ENCODE data around the gene DPT. TPM values are rescaled to one million over a fixed set of nuclear protein-coding genes. Genes with fewer than 3 reads are reported as not detected.

The DPT gene
- polyA plus RNA-seq, 4 donors = 0.89 to 42.3 (median 6.1) TPM

GRCh38 chr1:168766568-168766967, 37.6 kb upstream of the DPT start:
- DNase-seq = peak in 1 of 2 donors; percentile 13
- no peak overlapping the region for H3K27ac ChIP-seq (ENCODE audit: low read depth in 1 of 3, low read length in 2 of 3)
- WGBS, 3 donors = 50 to 75% (median 58%) methylated on average over 5 of the region's 5 CpGs
- H3K4me3 ChIP-seq (ENCODE audit: low read depth in 1 of 3, low read length in 3 of 3) = no peak overlapping the region
- no peaks in the 10 kb centered on the region for H3K27me3 ChIP-seq (ENCODE audit: control insufficient read depth in 3 of 3, insufficient read depth in 3 of 3, low read length in 3 of 3)
- no peaks in the 10 kb centered on the region for H3K36me3 ChIP-seq (ENCODE audit: control insufficient read depth in 3 of 3, insufficient read depth in 2 of 3, low read depth in 1 of 3, low read length in 3 of 3)
- no peaks in the 10 kb centered on the region for H3K9me3 ChIP-seq (ENCODE audit: control insufficient read depth in 2 of 2, insufficient read depth in 1 of 2, low read depth in 1 of 2, low read length in 1 of 2)
- FAIRE-seq = no peak
- H3K4me1 ChIP-seq (ENCODE audit: control insufficient read depth in 3 of 3, insufficient read depth in 2 of 3, low read depth in 1 of 3, low read length in 2 of 3) = no peaks in the 10 kb centered on the region

GRCh38 chr1:168763031-168763430, 34.0 kb upstream of the DPT start:
- WGBS, 3 donors = 78 to 91% (median 81%) methylated on average over 3 of the region's 3 CpGs
- no peak overlapping the region for H3K4me3 ChIP-seq (ENCODE audit: low read depth in 1 of 3, low read length in 3 of 3)
- peak; percentile 15 to 39 for DNase-seq

GRCh38 chr1:168762473-168762872, 33.5 kb upstream of the DPT start:
- Histone ChIP-seq H3K36me3 (ENCODE audit: control insufficient read depth in 3 of 3, insufficient read depth in 2 of 3, low read depth in 1 of 3, low read length in 3 of 3) (no peaks in the 10 kb centered on the region), H3K4me3 (ENCODE audit: low read depth in 1 of 3, low read length in 3 of 3) (no peak overlapping the region), H3K9me3 (ENCODE audit: control insufficient read depth in 2 of 2, insufficient read depth in 1 of 2, low read depth in 1 of 2, low read length in 1 of 2) (no peaks in the 10 kb centered on the region), H3K27ac (ENCODE audit: low read depth in 1 of 3, low read length in 2 of 3) (no peak overlapping the region), H3K27me3 (ENCODE audit: control insufficient read depth in 3 of 3, insufficient read depth in 3 of 3, low read length in 3 of 3) (no peaks in the 10 kb centered on the region), H3K4me1 (ENCODE audit: control insufficient read depth in 3 of 3, insufficient read depth in 2 of 3, low read depth in 1 of 3, low read length in 2 of 3) (no peaks in the 10 kb centered on the region)
- no peak for FAIRE-seq
- WGBS, 3 donors = 62 to 82% (median 65%) methylated on average over 4 of the region's 4 CpGs
- no peak for DNase-seq

More at GRCh38 chr1:168763031-168763430, 34.0 kb upstream of the DPT start:
- no peaks in the 10 kb centered on the region for H3K27me3 ChIP-seq (ENCODE audit: control insufficient read depth in 3 of 3, insufficient read depth in 3 of 3, low read length in 3 of 3)
- no peaks in the 10 kb centered on the region for H3K4me1 ChIP-seq (ENCODE audit: control insufficient read depth in 3 of 3, insufficient read depth in 2 of 3, low read depth in 1 of 3, low read length in 2 of 3)
- no peak for FAIRE-seq
- H3K9me3 ChIP-seq (ENCODE audit: control insufficient read depth in 2 of 2, insufficient read depth in 1 of 2, low read depth in 1 of 2, low read length in 1 of 2) = no peaks in the 10 kb centered on the region
- H3K36me3 ChIP-seq (ENCODE audit: control insufficient read depth in 3 of 3, insufficient read depth in 2 of 3, low read depth in 1 of 3, low read length in 3 of 3) = no peaks in the 10 kb centered on the region
- H3K27ac ChIP-seq (ENCODE audit: low read depth in 1 of 3, low read length in 2 of 3) = no peak overlapping the region

- H3K4me1 ChIP-seq (ENCODE audit: control insufficient read depth in 3 of 3, insufficient read depth in 2 of 3, low read depth in 1 of 3, low read length in 2 of 3) = no peaks in the 10 kb centered on the region
- H3K36me3 ChIP-seq (ENCODE audit: control insufficient read depth in 3 of 3, insufficient read depth in 2 of 3, low read depth in 1 of 3, low read length in 3 of 3) = no peaks in the 10 kb centered on the region
- 92 to 99% (median 97%) methylated on average over 4 of the region's 4 CpGs for WGBS, 3 donors
- H3K27me3 ChIP-seq (ENCODE audit: control insufficient read depth in 3 of 3, insufficient read depth in 3 of 3, low read length in 3 of 3) = no peaks in the 10 kb centered on the region
- no peak overlapping the region for H3K4me3 ChIP-seq (ENCODE audit: low read depth in 1 of 3, low read length in 3 of 3)
- no peak for DNase-seq
- H3K27ac ChIP-seq (ENCODE audit: low read depth in 1 of 3, low read length in 2 of 3) = no peak overlapping the region
- no peak for FAIRE-seq
- no peaks in the 10 kb centered on the region for H3K9me3 ChIP-seq (ENCODE audit: control insufficient read depth in 2 of 2, insufficient read depth in 1 of 2, low read depth in 1 of 2, low read length in 1 of 2)
These were observed 31.8 kb upstream of the DPT start for GRCh38 chr1:168760781-168761180.

- 84 to 96% (median 93%) methylated on average over 2 of the region's 2 CpGs for WGBS, 3 donors
- Histone ChIP-seq H3K36me3 (ENCODE audit: control insufficient read depth in 3 of 3, insufficient read depth in 2 of 3, low read depth in 1 of 3, low read length in 3 of 3) (no peaks in the 10 kb centered on the region), H3K27ac (ENCODE audit: low read depth in 1 of 3, low read length in 2 of 3) (no peak overlapping the region), H3K27me3 (ENCODE audit: control insufficient read depth in 3 of 3, insufficient read depth in 3 of 3, low read length in 3 of 3) (no peaks in the 10 kb centered on the region), H3K9me3 (ENCODE audit: control insufficient read depth in 2 of 2, insufficient read depth in 1 of 2, low read depth in 1 of 2, low read length in 1 of 2) (no peaks in the 10 kb centered on the region), H3K4me3 (ENCODE audit: low read depth in 1 of 3, low read length in 3 of 3) (no peak overlapping the region), H3K4me1 (ENCODE audit: control insufficient read depth in 3 of 3, insufficient read depth in 2 of 3, low read depth in 1 of 3, low read length in 2 of 3) (no peaks in the 10 kb centered on the region)
- DNase-seq (no peak), FAIRE-seq (no peak)
These were observed 31.2 kb upstream of the DPT start for GRCh38 chr1:168760241-168760640.

GRCh38 chr1:168759077-168759476, 30.1 kb upstream of the DPT start:
- DNase-seq = no peak
- WGBS, 3 donors = 47 to 64% (median 61%) methylated on average over 3 of the region's 3 CpGs
- H3K4me1 ChIP-seq (ENCODE audit: control insufficient read depth in 3 of 3, insufficient read depth in 2 of 3, low read depth in 1 of 3, low read length in 2 of 3) = no peaks in the 10 kb centered on the region
- no peaks in the 10 kb centered on the region for H3K36me3 ChIP-seq (ENCODE audit: control insufficient read depth in 3 of 3, insufficient read depth in 2 of 3, low read depth in 1 of 3, low read length in 3 of 3)
- H3K27ac ChIP-seq (ENCODE audit: low read depth in 1 of 3, low read length in 2 of 3) = no peak overlapping the region
- no peaks in the 10 kb centered on the region for H3K27me3 ChIP-seq (ENCODE audit: control insufficient read depth in 3 of 3, insufficient read depth in 3 of 3, low read length in 3 of 3)
- FAIRE-seq = no peak
- H3K4me3 ChIP-seq (ENCODE audit: low read depth in 1 of 3, low read length in 3 of 3) = no peak overlapping the region
- H3K9me3 ChIP-seq (ENCODE audit: control insufficient read depth in 2 of 2, insufficient read depth in 1 of 2, low read depth in 1 of 2, low read length in 1 of 2) = no peaks in the 10 kb centered on the region

GRCh38 chr1:168758503-168758902, 29.5 kb upstream of the DPT start:
- Histone ChIP-seq H3K27me3 (ENCODE audit: control insufficient read depth in 3 of 3, insufficient read depth in 3 of 3, low read length in 3 of 3) (no peaks in the 10 kb centered on the region), H3K9me3 (ENCODE audit: control insufficient read depth in 2 of 2, insufficient read depth in 1 of 2, low read depth in 1 of 2, low read length in 1 of 2) (no peaks in the 10 kb centered on the region), H3K27ac (ENCODE audit: low read depth in 1 of 3, low read length in 2 of 3) (no peak overlapping the region), H3K4me3 (ENCODE audit: low read depth in 1 of 3, low read length in 3 of 3) (no peak overlapping the region), H3K36me3 (ENCODE audit: control insufficient read depth in 3 of 3, insufficient read depth in 2 of 3, low read depth in 1 of 3, low read length in 3 of 3) (no peaks in the 10 kb centered on the region), H3K4me1 (ENCODE audit: control insufficient read depth in 3 of 3, insufficient read depth in 2 of 3, low read depth in 1 of 3, low read length in 2 of 3) (no peaks in the 10 kb centered on the region)
- DNase-seq (no peak), FAIRE-seq (no peak)
- 91 to 98% (median 97%) methylated on average over 1 of the region's 1 CpG for WGBS, 3 donors

- Histone ChIP-seq H3K27me3 (ENCODE audit: control insufficient read depth in 3 of 3, insufficient read depth in 3 of 3, low read length in 3 of 3) (no peaks in the 10 kb centered on the region), H3K4me3 (ENCODE audit: low read depth in 1 of 3, low read length in 3 of 3) (no peak overlapping the region), H3K27ac (ENCODE audit: low read depth in 1 of 3, low read length in 2 of 3) (no peak overlapping the region), H3K36me3 (ENCODE audit: control insufficient read depth in 3 of 3, insufficient read depth in 2 of 3, low read depth in 1 of 3, low read length in 3 of 3) (no peaks in the 10 kb centered on the region), H3K4me1 (ENCODE audit: control insufficient read depth in 3 of 3, insufficient read depth in 2 of 3, low read depth in 1 of 3, low read length in 2 of 3) (no peaks in the 10 kb centered on the region), H3K9me3 (ENCODE audit: control insufficient read depth in 2 of 2, insufficient read depth in 1 of 2, low read depth in 1 of 2, low read length in 1 of 2) (no peaks in the 10 kb centered on the region)
- DNase-seq = no peak
- no peak for FAIRE-seq
- 72 to 88% (median 75%) methylated on average over 5 of the region's 5 CpGs for WGBS, 3 donors
These were observed 26.9 kb upstream of the DPT start for GRCh38 chr1:168755800-168756418.

- WGBS, 3 donors = 13 to 44% (median 21%) methylated on average over 8 of the region's 8 CpGs
- H3K27me3 ChIP-seq (ENCODE audit: control insufficient read depth in 3 of 3, insufficient read depth in 3 of 3, low read length in 3 of 3) = no peaks in the 10 kb centered on the region
- H3K4me1 ChIP-seq (ENCODE audit: control insufficient read depth in 3 of 3, insufficient read depth in 2 of 3, low read depth in 1 of 3, low read length in 2 of 3) = no peaks in the 10 kb centered on the region
- no peak overlapping the region for H3K27ac ChIP-seq (ENCODE audit: low read depth in 1 of 3, low read length in 2 of 3)
- no peaks in the 10 kb centered on the region for H3K36me3 ChIP-seq (ENCODE audit: control insufficient read depth in 3 of 3, insufficient read depth in 2 of 3, low read depth in 1 of 3, low read length in 3 of 3)
- no peak for FAIRE-seq
- peak; percentile 72 to 88 for DNase-seq
- no peak overlapping the region for H3K4me3 ChIP-seq (ENCODE audit: low read depth in 1 of 3, low read length in 3 of 3)
- no peaks in the 10 kb centered on the region for H3K9me3 ChIP-seq (ENCODE audit: control insufficient read depth in 2 of 2, insufficient read depth in 1 of 2, low read depth in 1 of 2, low read length in 1 of 2)
These were observed 23.3 kb upstream of the DPT start for GRCh38 chr1:168752171-168752832.
